Amniotic epithelial cell (primary cell): ENCODE data around the gene TBC1D16.

Experiments
- DNase-seq: peaks from one replicate; pipeline ENCODE4 v3.0.0-alpha.2; 2010; ENCODE audit warnings: low read depth

Gene TBC1D16

DNA sequence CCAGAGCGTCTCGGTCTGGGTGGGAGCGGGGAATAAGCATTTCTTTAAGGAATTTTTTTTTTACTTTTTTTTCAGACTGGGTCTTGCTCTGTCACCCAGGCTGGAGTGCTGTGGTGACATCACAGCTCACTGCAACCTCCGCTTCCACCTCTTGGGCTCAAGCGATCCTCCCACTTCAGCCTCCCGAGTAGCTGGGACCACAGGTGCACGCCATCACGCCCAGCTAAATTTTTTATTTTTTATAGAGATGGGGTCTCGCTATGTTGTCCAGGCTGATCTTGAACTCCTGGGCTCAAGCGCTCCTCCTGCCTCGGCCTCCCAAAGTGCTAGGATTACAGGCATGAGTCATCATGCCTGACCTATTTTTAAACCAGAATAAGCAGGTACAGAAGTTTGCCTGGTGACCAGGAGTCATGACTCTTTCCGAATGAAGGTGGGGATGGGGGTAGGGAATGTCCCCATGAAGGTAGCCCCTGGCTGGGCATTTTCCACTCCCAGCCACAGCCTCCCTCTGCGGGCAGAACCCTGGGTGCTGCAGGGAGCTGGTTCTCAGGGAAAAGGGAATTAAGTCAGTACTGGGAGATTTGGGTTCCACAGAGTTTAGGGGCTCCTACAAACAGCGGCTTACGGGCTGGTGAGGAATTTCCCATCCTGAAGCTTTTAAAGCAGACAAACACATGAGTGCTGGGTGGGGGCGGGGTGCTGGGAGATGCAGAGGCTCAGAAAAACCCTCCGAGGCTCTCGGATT is 48.3 kb downstream of the TBC1D16 start:
- DNase-seq, result no peak

DNA sequence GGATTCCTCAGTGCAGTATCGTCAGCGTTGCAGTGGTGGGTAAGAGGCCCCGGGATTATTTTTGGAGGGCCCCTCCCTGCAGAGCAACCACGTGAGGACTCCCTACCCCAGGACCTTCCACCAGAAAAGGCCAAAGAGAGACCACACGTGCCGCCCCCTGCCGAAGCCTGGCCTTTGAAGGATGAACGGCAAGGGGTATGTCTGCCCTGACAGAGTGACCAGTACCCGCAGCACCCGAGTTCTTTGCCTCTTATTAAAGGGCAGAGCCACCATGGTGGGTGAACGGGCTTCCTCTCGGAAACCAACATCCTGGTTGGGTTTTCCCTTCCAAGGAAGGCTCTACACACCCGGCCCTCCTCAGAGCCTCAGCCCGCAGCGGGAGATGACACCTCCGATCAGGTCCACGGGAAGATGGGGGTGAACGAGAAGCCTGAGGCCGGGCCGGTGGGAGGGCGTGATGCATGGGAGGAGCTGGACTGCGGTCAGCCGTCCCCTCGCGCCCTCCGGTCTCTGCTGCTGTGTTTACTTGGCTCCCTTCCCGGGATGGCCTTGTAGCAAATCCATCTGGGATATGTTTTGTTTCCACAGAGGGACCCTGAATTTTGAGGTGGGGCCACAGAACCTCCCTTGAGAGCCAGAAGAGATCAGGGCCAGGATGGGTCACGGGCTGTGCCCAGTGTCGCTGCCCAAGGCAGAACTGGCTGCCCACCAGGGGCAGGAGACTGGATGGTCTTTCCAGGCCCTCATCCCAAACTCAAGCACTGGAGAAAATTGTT is 49.1 kb downstream of the TBC1D16 start:
- DNase-seq, result peak; percentile 85

DNA sequence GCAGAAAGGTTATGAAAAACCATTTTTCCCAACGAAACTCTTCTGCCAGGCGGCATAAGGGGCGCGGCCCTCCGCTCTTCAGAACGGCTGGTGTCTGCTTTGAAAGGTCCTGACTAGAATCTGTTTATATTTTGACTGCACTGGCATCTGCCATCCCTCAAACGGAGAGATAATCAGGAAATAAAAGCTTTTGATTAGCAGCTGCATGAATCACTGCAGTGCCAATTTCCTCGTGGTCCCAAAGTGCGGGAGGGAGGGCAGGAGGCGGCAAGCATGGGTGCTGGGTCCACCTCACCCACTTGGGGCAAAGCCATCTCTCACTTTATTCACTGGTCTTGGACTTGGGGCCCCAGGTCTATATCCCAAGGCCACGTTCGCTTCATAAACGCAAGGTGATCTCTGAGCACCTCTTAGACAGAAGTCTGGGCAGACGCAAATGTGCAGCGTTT is 49.7 kb downstream of the TBC1D16 start:
- no peak for DNase-seq

DNA sequence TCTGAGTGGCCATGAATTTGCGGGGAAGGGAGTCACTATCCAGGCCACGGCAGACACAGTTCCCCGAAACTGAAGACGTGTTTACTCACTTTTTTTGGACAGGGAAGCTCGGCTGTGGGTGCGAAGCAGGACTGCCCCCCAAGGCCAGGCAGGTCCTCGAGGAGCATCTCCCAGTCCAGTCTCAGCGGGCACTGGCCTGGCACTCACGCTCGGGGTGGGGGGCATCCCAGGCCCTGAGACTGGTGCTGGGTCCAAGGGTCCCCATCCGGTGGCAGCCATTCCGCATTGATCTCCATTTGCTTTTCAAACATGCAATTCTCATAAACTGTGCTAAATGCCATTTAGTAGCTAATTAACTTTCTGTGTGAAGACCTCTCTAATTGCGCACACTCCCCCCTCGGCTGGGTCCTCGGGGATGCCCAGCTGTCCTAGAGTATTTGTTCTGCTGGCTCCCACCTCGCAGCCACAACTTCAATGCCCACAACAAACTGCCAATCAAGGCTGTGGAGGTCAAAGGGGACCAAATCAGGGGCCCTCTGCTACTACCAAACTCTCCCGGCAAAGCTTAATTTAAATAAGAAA is 50.2 kb downstream of the TBC1D16 start:
- no peak for DNase-seq

GRCh38 chr17:79984877-79985276 is 50.8 kb downstream of the TBC1D16 start:
- no peak for DNase-seq

GRCh38 chr17:79984045-79984840 is 51.4 kb downstream of the TBC1D16 start:
- DNase-seq, result no peak

GRCh38 chr17:79983456-79983855 is 52.2 kb downstream of the TBC1D16 start:
- no peak for DNase-seq

DNA sequence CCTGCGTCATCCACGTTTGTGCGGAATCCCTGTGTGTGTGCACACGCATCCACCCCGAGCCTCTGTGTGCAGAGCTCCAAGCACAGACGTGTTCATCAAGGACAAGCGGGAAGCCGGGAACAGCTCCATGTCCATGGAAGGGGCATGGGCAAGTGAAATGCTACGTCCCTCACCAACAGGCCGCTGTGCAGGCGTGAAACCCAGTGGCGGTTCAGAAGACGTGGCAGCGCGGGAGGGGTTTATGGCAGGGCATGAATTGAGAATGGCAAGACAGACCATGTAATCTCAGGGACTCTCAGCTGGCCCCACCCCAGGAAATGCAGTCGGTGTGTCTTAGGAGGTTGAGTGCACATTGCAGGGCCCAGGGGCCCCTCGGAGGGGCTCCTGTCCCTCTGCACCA is 52.7 kb downstream of the TBC1D16 start:
- no peak for DNase-seq

- peak; percentile 65 for DNase-seq
These were observed 54.0 kb downstream of the TBC1D16 start for GRCh38 chr17:79981661-79982101.

GRCh38 chr17:79981090-79981489 is 54.6 kb downstream of the TBC1D16 start:
- no peak for DNase-seq

GRCh38 chr17:79980246-79981043 is 55.2 kb downstream of the TBC1D16 start:
- no peak for DNase-seq

GRCh38 chr17:79979816-79980215 is 55.9 kb downstream of the TBC1D16 start:
- no peak for DNase-seq

- DNase-seq, result no peak
These were observed 56.4 kb downstream of the TBC1D16 start for GRCh38 chr17:79979221-79979741.

GRCh38 chr17:79978548-79978855 is 57.2 kb downstream of the TBC1D16 start:
- peak; percentile 49 for DNase-seq

GRCh38 chr17:79977708-79978547 is 57.7 kb downstream of the TBC1D16 start:
- DNase-seq, result no peak

DNA sequence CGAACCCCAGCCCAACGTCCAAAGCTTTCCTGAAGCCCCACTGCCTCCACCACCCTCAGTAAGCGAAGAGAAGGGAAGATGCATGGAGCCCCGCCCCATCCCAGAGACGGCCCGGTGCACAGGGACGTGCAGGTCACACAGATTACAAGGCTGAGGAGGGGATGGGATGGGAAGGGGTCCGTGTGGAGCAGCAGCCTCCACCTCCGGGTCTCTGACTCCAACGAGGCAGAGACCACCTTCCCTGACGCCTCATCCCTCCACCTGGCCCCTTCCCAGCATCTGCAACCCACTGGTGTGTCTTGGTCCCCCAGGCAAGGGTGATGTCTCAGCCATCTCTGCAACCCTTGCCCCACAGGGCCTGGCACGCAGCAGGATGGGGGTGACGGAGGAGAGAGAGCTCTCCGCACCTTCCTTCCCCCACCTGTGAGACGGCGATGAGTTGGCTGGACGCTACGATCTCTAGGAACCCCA is 58.5 kb downstream of the TBC1D16 start:
- DNase-seq, result no peak

GRCh38 chr17:79976451-79976850 is 59.2 kb downstream of the TBC1D16 start:
- DNase-seq, result no peak

- DNase-seq, result no peak
These were observed 60.1 kb downstream of the TBC1D16 start for GRCh38 chr17:79975498-79976134.
